Keratinocyte (primary cell): ENCODE measurements around the gene RASSF9.

ENCODE experiments used
- CTCF ChIP-seq, 3 experiments: IDR thresholded peaks in 1 of 3; conservative IDR thresholded peaks in 1 of 3; optimal IDR thresholded peaks in 1 of 3; 2 replicates in 2 of 3; 3 replicates in 1 of 3; pipeline versions ENCODE3 to v1.5.1; 2011; ENCODE audit warnings: low read length in 3 of 3, mild to moderate bottlenecking in 3 of 3, moderate library complexity in 2 of 3, control low read depth in 1 of 3, inconsistent platforms in 1 of 3; ENCODE audit not compliant: insufficient read depth in 2 of 3; ENCODE audit errors: extremely low read depth in 1 of 3
- EZH2 ChIP-seq: IDR thresholded peaks from one replicate; pipeline ENCODE4 v1.6.1; 2012; ENCODE audit warnings: inconsistent platforms, mild to moderate bottlenecking, low read length, moderate library complexity

DNA sequence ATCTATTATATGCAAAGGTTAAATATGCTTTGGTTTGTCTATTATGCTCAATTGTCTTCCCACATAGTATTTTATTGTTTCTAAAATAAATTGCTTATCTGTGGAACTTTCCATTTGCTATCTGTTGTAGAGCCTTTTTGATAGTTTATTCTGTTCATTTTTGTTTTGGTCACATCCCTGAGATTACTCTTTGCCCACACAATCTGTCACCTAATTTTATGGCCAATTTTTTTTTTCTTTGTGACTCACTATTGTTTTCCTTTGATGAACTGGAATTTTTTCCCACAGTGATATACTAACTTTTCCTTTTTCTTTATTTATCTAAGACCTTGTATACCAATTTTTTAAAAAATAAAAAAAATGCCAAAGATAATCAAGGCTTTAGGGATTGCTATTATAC, 61.1 kb downstream of the RASSF9 start:
- no peak for TF ChIP-seq EZH2
- no peak for TF ChIP-seq CTCF (optimal IDR thresholded peaks at IDR 0.05 in 1 of 3, IDR thresholded peaks at IDR 0.05 in 1 of 3, conservative IDR thresholded peaks at IDR 0.05 in 1 of 3; ENCODE audit: extremely low read depth in 1 of 3, insufficient read depth in 2 of 3, low read length in 3 of 3)
